ENCODE results near the gene TIMM23.

DNA sequence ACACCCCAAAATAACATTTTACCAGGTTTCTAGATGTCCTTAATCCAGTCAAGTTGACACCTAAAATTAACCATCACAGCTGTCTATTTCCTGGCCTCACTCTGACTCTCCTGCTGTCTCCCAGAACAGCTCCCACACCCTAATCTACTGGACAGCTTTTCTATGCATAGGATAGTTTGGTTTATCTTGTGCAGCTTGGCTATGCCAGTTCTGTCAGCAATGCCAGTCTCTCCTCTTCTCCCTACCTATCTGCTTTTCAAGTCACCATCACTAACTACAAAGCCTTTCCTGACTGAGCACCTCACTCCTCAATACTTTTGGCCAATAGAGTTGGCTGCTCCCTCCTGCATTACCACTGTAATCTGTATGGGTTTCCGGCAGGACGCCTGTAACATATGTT is 53.1 kb downstream of the TIMM23 start:
- no peak for TF ChIP-seq EHMT2 (IDR thresholded peaks at IDR 0.05; ENCODE audit: low read depth)
- TF ChIP-seq BHLHE40 (IDR thresholded peaks at IDR 0.05; ENCODE audit: low read depth, low read length): no peak

Measured in A549 (cell line).